ENCODE measurements around the gene DRD2.

DRD2 gene

GRCh38 chr11:113435190-113435968 lies 39.8 kb downstream of the DRD2 start:
- Histone ChIP-seq H3K27me3 (replicated peaks; ENCODE audit: control insufficient read depth, insufficient read depth, low read length) (no peaks in the 10 kb centered on the region; the same call in none of the 2 replicates), H3K4me3 (replicated peaks; ENCODE audit: low read depth, low read length) (no peak overlapping the region), H3K36me3 (ENCODE audit: control insufficient read depth, insufficient read depth, low read length) (no peaks in the 10 kb centered on the region)
- no peak for DNase-seq (ENCODE audit: extremely low read depth, insufficient read length)
- TF ChIP-seq CTCF (IDR thresholded peaks at IDR 0.05; ENCODE audit: insufficient read depth, low read length, poor library complexity, severe bottlenecking) = no peak

- DNase-seq (ENCODE audit: extremely low read depth, insufficient read length) = no peak
- TF ChIP-seq CTCF (IDR thresholded peaks at IDR 0.05; ENCODE audit: insufficient read depth, low read length, poor library complexity, severe bottlenecking) = no peak
- H3K4me3 ChIP-seq (replicated peaks; ENCODE audit: low read depth, low read length) = no peak overlapping the region
- no peaks in the 10 kb centered on the region for H3K36me3 ChIP-seq (ENCODE audit: control insufficient read depth, insufficient read depth, low read length)
- H3K27me3 ChIP-seq (replicated peaks; ENCODE audit: control insufficient read depth, insufficient read depth, low read length) = no peaks in the 10 kb centered on the region; the same call in 1 of the 2 replicates
These were observed 43.5 kb downstream of the DRD2 start for GRCh38 chr11:113431746-113432145.

- TF ChIP-seq CTCF (IDR thresholded peaks at IDR 0.05; ENCODE audit: insufficient read depth, low read length, poor library complexity, severe bottlenecking) = no peak
- no peak for DNase-seq (ENCODE audit: extremely low read depth, insufficient read length)
- H3K36me3 ChIP-seq (ENCODE audit: control insufficient read depth, insufficient read depth, low read length) = no peaks in the 10 kb centered on the region
- H3K27me3 ChIP-seq (replicated peaks; ENCODE audit: control insufficient read depth, insufficient read depth, low read length) = no peaks in the 10 kb centered on the region
- no peak overlapping the region for H3K4me3 ChIP-seq (replicated peaks; ENCODE audit: low read depth, low read length)
These were observed 48.5 kb downstream of the DRD2 start for GRCh38 chr11:113426686-113427085.

- no peak overlapping the region for H3K4me3 ChIP-seq (replicated peaks; ENCODE audit: low read depth, low read length)
- no peak for TF ChIP-seq CTCF (IDR thresholded peaks at IDR 0.05; ENCODE audit: insufficient read depth, low read length, poor library complexity, severe bottlenecking)
- no peak for DNase-seq (ENCODE audit: extremely low read depth, insufficient read length)
- H3K36me3 ChIP-seq (ENCODE audit: control insufficient read depth, insufficient read depth, low read length) = no peaks in the 10 kb centered on the region
- no peaks in the 10 kb centered on the region; the same call in none of the 2 replicates for H3K27me3 ChIP-seq (replicated peaks; ENCODE audit: control insufficient read depth, insufficient read depth, low read length)
These were observed 54.4 kb downstream of the DRD2 start for GRCh38 chr11:113420808-113421207.

GRCh38 chr11:113419454-113420003 lies 55.7 kb downstream of the DRD2 start:
- no peaks in the 10 kb centered on the region for H3K36me3 ChIP-seq (ENCODE audit: control insufficient read depth, insufficient read depth, low read length)
- no peaks in the 10 kb centered on the region; the same call in none of the 2 replicates for H3K27me3 ChIP-seq (replicated peaks; ENCODE audit: control insufficient read depth, insufficient read depth, low read length)
- no peak for DNase-seq (ENCODE audit: extremely low read depth, insufficient read length)
- no peak for TF ChIP-seq CTCF (IDR thresholded peaks at IDR 0.05; ENCODE audit: insufficient read depth, low read length, poor library complexity, severe bottlenecking)
- H3K4me3 ChIP-seq (replicated peaks; ENCODE audit: low read depth, low read length) = no peak overlapping the region

Measured in GM06990 (cell line).